GM03348 (cell line): ENCODE results near the gene JPH2.

Experiments
- DNase-seq: peaks from one replicate; pipeline ENCODE4 v3.0.0; 2012; ENCODE audit warnings: low spot score

JPH2 gene

DNA sequence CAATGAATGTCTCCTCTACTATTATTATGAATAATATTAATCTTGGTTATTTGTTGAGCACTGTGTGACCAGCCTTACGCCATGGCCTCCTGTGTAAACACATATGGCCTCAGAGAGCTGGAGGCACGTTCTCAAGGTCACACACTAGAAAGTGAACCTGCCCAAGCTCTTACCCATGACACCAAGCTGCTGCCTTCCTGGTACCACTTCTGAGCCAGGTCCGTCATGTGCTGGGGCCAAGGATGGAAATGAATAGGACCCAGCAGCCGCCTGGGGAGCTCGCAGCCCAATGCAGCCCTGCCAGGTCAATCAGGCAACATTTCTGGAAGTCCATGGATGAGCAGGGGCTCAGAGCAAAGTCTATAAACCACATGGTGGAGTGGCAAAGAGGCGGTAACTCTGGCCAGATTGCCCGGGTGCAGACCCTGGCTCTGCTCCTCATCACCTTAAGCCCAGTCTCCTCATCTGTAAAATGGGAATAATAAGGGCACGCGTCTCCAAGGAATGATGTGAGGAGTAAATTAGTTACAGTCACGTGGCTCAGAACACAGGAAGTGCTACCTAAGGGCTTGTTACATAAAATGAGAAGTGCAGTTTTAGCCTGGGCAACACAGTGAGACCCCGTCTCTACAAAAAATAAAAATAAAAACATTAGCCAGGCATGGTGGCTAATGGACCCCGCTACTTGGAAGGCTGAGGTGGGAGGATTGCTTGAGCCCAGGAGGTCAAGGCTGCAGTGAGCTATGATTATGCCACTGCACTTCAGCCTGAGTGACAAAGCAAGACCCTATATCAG is 61.5 kb downstream of the JPH2 start:
- DNase-seq = no peak

DNA sequence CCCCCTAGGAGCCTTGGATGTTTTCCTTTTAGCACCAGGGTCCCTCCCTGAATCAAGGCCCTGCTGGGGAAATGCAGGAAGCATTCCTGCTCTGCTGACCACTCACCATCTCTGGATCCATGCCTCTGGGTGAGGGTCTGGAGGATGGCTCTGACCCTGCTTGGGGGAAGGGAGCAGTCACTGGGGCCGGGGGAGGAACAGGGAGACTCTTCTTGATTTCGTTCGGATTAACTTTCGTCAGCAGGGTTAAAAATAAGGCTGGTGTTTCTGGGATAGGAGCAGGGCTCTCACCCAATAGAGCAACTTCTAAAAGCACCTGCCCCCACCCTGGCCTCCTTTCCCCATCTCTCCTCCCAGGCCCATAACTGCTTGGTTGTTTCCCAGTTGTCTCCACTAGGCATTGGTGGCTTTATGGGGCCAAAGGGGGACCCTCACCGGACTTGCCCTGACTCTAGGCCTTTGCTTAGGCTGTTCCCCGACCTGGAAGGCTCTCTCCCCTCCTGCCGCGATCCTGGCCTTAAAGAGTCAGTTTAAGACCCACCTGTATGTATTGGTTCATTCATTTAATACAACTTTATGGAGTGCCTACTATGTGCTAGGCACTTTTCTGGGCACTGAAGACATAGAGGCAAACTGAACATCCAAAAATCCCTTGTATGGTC is 63.0 kb downstream of the JPH2 start:
- DNase-seq = no peak

- DNase-seq = no peak
Measured at GRCh38 chr20:44123251-44123650, 63.7 kb downstream of the JPH2 start.

DNA sequence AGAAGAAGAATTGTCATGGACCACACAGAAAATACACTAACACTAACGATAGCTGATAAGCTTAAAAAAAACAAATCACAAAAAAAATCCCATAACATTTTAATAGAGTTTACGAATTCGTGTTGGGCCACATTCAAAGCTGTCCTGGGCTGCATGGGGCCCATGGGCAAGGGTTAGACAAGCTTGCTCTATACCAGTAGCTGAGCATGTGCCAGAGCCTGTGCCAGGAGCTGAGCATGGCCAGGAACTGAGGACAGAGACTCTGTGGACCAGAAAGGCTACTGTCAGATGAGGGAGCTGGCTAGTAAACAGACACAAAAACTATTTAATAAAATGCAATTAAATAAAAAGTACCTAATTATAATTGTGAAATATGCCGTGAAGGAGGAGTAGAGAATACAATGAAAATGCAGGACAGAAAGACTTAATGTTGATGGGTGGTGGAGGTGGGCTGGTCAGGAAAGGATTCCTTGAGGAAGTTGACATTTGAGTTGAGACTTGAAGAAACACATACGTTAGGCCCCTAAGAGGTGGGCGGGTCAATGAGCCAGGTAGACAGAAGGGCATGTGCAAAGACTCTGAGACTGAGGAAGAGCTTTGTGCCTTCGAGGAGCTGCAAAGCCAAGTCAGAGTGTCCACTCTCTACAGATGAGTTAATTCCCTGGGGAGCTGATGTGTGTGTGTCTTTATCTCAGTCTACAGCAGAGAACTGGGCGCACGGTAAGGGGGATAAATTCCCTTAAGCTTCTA is 66.1 kb downstream of the JPH2 start:
- no peak for DNase-seq

GRCh38 chr20:44118185-44119033 is 68.6 kb downstream of the JPH2 start:
- DNase-seq = no peak

DNA sequence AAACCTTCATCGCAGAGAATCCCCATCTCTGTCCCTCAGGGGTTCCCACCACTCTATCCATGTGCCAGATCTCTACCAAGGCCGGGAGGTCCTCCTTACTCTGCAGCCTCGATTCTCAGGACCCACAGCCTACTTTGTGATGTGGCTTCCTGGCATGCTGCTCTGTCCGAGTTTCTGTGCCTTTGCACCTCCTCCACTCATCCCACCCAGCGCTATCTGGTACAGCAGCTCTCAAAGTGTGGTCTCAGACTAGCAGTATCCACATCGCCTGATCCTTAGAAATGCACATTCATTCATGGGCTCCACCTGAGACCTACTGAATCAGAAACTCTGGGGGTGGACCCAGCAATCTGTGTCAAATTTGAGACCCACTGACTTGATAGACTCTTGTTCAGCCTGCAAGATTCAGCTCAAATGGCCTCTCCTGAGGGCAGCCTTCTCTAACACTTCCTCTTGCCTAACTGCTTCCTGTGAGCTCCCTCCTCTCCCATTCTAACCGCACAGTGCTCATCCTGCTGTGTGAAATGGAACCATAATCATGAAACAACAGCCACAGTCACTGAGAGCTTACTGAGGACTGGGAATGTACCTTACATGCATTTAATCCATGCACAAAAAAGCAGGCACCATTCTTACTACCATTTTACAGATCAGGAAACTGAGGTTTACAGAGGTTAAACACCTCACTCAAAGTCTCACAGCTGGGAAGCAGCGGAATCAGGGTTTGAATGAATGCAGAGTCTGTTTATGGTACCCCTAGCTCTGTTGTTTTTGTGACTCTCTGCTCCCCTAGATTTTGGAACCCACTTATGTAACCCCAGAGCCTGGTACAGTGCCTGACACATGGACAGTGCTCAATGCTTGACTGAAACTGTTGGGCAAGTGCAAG is 69.4 kb downstream of the JPH2 start:
- DNase-seq = no peak

DNA sequence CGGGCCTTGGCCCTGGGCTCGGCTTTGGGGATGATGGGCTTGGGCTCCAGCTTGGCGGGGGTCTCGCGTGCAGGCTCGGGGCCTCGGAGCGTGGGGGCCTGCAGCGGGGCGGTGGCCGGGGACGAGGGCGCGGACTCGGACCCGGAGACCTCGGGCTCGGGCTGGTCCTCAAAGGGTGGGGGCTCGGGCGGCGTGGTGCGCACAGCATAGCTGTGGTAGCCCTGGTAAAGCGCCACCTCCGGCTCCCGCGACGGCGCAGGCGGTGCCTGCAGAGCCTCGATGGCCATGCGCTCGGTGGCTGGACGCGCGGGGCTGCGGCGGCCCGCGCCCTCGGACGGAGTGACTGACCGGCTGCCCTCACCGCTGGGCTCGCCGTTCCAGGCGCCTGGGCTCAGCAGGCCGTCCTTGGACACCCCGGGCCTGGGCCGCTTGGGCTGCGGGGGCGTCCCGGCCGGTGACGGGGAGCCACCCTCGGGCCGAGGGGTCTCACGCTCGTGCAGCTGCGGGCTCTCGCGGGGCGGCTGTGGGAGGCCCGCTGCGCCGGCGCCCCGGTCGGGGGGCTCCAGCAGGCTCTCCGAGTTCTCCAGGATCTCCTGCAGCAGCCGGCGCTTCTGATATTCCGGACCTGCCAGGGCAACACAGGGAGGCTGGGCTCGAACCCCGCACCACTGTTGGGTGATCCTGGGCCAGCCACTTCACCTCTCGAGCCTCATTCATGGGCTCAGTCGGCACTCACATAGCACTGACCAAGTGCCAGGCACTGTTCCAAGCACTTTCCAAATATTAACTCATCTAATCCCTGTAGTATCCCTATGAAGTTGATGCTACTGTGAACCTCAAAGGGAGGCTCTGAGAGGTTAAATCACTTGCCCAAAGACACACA is 71.0 kb downstream of the JPH2 start:
- no peak for DNase-seq

GRCh38 chr20:44115181-44115580 is 71.8 kb downstream of the JPH2 start:
- no peak for DNase-seq

- no peak for DNase-seq
Measured at GRCh38 chr20:44113618-44114376, 73.2 kb downstream of the JPH2 start.

GRCh38 chr20:44112889-44113617 is 73.9 kb downstream of the JPH2 start:
- DNase-seq = no peak

GRCh38 chr20:44112456-44112855 is 74.5 kb downstream of the JPH2 start:
- no peak for DNase-seq

DNA sequence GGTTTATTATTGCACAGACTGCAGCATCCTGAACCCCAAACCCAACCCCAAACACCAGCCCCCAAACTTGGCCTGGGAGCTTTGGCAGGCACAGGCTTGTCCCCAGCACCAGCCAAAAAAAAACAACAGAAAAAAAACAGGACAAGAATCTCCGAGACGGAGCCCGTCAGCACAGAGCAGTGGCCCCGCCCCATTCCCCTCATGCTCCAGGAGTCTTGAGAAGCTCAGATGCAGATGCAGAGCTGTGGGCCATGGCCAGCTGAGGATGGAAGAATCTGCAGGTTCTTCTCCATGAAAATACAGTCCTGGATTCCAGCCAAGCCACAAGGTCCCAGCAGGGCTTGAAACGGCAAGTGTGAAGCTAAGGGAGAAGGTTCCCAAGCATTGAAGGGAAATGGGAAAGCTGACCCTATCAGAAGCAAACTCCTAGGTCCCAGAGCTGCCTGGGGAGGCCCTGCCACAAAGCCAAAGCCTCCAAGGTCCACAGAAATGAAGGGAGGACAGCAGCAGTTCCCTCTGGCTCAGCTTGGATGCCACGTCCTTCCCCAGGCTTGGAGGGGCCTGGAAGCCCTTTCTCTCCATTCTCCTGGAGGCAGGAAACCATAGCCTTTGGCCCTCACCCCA is 75.2 kb downstream of the JPH2 start:
- peak; percentile 25 for DNase-seq

GRCh38 chr20:44110816-44111568 is 76.0 kb downstream of the JPH2 start:
- DNase-seq = no peak

- no peak for DNase-seq
Measured at GRCh38 chr20:44109951-44110361, 77.0 kb downstream of the JPH2 start.

DNA sequence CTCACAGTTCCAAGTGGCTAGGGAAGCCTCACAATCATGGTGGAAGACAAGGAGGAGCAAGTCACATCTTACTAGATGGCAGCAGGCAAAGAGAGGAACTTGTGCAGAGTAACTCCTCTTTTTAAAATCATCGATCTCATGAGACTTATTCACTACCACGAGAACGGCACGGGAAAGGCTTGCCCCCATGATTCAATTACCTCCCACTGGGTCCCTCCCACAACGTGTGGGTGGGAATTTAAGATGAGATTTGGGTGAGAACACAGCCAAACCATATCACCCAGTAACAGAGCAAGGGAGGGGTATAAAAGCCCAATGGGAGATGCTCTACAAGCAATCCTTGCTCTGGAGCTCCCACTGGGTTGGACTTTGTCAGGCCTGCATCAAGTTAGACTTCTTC is 80.4 kb downstream of the JPH2 start:
- no peak for DNase-seq

DNA sequence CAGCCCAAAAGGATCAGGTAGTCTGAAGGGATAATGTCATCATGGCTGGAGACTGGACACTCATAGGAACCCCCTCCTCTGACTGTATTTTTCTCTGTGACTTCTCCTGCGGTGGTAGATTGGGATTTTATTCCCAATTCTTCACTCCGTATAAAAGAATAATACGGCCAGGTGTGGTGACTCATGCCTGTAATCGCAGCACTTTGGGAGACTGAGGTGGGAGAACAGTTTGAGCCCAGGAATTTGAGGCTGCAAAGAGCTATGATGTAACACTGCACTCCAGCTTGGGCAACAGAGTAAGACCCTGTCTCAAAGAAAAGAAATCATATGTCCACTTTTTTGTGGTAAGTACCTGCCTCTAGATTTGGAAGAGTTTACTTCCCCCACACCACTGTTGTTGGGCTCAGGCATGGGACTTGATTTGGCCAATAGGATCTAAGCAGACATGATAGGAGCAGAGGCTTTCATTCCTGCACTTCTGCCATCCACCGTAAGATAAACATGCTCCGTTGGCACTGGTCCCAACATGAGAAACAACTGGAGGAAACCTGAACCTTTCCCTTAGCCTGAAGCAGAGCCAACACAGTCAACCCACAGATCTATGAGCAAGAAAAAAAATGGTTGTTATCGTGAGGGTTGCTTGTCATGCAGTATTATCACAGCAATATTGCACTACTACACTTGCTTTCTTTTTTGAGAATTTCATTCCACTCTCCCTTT is 82.0 kb downstream of the JPH2 start:
- no peak for DNase-seq

- DNase-seq = no peak
Measured at GRCh38 chr20:44102582-44102981, 84.4 kb downstream of the JPH2 start.
